GM18507 (cell line): Measurements from ENCODE around the gene CADM2.
A peak's percentile ranks its signal among the peaks of the same experiment; 100 is the strongest.
"Not testable (repeated sequence)": the region's sequence is repeated elsewhere in the genome, so short reads cannot be mapped to it uniquely, and the experiment has no call there.

Experiments
- DNase-seq: peaks from one replicate; pipeline ENCODE4 v3.0.0; 2011; ENCODE audit warnings: low read depth; ENCODE audit not compliant: insufficient read length; ENCODE audit errors: extremely low spot score
- FAIRE-seq: peaks from 2 replicates; lab custom pipeline; 2011; peaks lifted over from hg19 to GRCh38; lab: Jason Lieb, UNC

CADM2 gene

DNA sequence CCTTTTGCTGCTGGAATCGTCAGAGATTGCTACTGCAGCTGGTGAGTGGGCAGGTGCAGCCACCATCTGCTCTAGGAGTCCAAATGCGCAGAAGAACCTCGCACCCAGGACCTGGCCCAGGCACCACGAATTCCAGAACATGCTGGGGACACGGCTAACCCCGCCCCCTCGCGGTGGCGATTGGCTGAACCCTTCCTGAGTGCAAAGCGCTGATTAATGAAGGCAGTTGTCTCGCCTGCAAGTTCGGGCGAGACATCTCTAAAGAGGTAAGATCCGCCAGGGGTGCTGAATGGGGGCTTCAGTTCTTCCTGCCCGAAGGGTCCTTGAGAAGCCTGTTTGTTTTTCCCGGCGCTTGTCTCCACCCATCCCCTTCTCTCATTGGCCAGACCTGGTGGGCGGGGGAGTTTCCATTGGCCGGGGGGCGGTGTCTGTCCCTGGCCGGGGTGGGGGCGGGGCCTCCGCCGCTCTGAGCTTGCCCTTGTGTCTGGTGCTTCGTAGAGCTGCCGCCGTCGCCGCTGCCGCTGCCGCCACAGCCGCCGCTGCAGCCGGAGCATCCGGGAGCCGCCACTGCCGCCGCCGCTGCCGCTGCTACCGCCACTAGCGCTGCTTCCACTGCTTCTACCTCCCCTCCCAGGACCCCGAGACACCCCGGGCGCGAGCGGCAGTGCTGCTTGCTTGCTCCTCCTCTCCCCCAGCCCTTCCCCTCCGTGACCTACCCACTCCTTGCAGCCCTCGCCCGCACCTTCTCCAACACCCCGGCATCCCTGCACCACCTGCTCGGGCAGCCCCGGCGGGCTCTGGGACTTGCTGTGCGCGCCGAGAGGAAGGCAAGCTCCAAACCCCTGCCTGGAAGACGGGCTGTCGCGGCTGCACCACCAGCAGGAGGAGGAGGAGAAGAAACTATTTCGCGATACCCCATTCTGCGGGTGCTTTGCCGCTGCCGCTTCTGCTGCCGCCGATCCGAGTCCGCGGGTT lies at the start of gene CADM2:
Gene CADM2 (plus strand): TSS at position 495 of the 975 bp plus-strand sequence.
- no peak for FAIRE-seq
- peak; percentile 45 for DNase-seq

DNA sequence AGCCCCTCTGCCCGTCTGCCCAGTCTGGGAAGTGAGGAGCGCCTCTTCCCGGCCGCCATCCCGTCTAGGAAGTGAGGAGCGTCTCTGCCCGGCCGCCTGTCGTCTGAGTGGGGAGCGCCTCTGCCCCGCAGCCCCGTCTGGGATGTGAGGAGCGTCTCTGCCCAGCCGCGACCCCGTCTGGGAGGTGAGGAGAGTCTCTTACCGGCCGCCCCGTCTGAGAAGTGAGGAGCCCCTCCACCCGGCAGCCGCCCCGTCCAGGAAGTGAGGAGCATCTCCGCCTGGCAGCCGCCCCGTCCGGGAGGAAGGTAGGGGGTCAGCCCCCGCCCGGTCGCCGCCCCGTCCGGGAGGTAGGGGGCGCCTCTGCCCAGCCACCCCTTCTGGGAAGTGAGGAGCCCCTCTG lies 40.2 kb upstream of the CADM2 start:
- not testable (repeated sequence) for DNase-seq, FAIRE-seq

DNA sequence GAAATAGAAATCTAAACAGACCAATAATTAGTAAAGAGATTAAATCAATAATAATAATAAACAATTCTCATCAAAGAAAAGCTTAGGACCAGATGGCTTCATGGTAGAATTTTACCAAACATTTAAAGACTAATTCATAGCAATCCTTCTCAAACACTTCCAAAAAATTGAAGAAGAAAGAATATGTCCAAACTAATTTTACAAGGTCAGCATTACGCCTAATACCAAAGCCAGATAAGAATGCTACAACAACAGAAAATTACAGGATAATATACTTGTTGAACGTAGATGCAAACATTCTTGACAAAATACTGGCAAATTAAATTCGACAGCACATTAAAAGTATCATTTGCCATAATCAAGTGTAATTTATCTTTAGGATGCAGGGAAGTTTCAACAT lies 36.1 kb upstream of the CADM2 start:
- FAIRE-seq (no peak), DNase-seq (no peak)

DNA sequence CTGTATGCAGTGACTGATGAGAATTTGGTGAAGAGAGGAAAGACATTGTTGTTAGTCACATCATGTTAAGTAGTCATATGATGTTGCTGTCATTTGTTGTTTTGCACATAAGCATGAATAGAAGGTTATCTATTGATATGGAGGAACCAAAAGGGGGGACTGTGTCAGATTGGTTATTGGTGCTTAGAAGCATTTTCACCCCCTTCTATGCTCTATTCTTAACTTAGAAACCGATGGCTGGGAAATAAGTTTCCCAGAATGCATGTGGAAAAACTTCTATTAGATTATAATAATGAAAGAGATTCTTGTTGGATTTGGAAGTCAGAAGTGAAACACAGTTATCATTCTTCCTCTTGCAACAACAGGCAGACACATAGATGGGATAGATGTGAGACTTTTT lies 33.2 kb upstream of the CADM2 start:
- no peak for FAIRE-seq

DNA sequence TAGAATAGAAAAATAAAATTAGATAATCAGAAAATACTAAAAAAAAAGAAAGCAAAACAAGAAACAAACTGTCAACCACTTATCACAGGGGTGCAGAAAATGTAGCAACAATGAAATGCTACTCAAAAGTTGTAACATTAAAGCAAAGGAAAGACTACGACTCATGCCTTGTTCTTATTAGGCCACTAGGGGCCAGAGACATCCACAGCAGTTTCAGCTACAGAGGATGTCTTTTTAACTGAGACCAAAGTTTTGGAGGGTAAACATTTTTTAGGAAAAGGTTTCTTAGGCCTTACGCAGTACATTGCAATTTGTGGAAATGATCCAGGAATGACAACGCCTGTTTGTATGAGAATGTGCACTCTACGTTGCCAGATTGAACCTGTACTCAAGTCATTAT lies 15.4 kb upstream of the CADM2 start:
- DNase-seq: no peak
- FAIRE-seq: no peak

More for the DNA sequence above, 33.2 kb upstream of the CADM2 start:
- DNase-seq: no peak

DNA sequence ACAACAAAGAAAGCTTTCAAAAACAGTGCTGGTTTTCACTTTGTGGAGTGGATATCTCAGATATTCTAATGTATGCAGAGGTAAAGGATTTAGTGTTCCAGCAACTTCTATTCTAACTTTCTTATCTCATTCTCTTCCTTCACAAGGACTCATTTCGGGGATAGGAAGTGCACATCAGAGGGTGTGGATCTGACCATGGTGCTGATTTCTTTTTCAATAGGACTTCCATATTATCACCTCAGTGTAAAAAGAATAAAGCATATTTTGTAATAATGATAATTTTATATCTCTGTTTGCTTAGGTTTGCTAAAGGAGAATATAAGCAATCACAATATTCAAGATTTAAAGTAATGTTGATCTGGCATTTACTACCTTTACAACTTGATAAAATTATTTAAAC lies 12.5 kb upstream of the CADM2 start:
- FAIRE-seq (no peak), DNase-seq (no peak)

DNA sequence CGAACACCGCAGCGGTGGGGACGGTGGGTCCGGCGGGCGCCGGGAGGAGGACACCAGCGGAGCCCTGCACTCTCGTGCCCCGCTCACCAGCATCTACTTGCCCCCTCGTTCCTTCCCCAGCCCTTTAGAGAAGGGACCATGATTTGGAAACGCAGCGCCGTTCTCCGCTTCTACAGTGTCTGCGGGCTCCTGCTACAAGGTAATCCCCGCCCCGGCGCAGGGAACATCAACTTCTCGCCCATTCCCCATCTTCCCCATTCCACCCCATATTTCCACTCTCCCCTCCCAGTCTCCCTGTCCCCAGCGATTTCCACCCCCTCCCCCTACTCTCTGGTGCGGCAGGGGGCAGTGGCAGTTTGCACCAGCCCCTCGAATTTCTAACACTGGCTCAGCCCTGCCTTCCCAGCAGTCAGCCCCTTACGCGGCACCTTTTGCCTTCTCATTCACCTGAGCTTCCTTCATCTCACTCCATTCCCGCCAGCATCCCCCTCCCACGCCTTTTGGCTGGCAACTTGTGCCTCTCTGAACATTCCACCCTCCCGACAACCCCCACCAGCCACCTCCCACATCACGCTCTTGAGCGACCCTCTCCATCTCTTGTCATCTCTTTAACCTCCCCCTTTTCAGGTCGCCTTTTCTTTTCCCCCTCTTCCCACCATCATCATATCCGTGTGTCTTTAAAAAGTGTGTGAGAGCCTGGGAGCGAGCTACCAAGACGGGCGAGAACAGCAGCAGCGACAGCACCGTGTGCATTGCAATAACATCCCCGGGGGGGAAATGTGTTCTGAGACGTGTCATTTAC lies 882 bp downstream of the CADM2 start:
- DNase-seq (no peak), FAIRE-seq (no peak)

DNA sequence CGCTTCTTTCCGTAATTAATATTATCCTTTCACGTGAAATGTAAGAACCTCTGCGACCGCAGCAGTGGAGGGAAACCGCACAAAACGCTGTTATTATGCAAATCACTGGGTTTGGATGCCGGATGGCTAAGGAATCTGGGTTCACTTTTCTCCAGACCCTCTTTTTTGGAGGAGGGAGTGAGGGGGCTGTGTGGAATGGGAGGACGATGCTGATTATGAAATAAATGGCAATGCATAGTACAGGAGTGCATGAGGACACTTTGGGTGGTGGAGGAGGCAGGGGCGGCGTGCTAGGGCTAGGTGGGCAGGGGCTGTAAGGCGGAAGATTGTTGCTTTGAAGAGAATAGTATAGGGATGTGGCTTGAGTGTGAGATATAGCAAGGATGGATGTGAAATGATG lies 1.8 kb downstream of the CADM2 start:
- no peak for DNase-seq
- no peak for FAIRE-seq

DNA sequence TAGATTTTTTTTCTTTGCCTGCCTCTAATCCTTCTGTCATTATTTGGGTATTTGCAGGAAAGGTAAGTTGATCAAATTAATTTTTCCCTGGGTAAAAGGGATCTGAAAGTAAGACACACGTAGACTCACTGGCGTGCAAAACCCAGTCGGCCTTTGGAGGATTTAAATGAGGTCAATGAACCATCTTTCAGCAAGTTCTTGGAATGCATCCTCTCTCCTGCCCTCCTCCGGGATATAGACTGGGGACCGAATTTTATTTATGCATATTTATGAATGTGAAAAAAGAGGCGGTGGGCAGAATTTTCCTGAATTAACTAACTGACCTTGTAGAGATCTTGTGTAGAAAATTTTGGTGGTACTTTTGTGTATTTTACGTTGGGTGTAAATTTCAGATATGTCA lies 2.2 kb downstream of the CADM2 start:
- FAIRE-seq (no peak), DNase-seq (no peak)

DNA sequence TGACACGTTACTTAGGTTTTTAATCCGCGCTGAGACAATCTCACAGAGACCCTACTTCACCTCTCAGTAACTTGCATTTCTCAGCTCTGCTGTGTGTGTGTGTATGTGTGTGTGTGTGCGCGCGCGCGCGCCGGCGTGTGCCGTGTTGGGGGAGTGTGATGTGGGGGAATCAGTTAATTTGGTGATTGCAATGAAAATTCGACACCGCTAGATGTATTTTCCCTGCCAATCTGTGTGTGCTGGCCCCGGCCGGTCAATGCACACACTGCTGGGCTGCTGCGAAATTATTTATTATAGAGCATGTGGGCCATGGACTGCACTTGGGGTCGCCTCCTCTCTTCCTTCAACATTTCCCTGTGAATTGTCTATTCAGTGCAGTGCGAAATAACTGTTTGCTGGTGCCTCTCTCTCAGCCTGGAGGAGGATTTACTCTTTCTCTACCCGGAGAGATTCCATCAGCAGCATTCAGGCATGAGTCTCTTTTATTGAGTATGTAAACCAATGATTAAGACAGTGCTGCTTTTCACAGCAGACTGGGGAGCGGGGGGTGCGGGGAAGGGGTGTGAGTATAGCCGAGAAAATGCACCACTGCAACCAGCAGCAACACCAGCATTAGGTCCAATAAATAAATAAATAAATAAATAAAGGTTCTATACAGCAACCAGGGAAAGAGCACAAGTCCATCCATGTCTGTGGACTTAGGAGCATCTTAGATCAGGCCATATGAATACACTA lies 2.9 kb downstream of the CADM2 start:
- FAIRE-seq: no peak

DNA sequence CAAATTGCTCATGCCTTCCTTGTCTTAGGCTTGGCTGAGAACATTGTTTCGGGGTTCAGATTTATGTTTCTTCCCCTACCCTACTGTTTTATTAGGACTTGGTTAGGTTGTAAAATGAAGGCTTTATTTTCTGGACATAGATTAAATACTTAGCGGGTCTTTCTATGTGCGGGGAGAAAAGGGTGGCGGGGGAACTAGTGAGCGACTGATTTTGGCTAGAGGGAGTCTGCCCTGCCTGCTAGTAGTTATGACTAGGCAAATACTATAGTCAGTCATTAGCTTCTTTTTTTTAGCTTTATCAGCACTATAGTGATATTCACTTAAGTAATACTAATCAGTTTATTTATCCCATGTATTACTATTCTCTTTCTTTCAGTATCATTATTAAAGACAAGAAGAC lies 3.6 kb downstream of the CADM2 start:
- DNase-seq (no peak), FAIRE-seq (no peak)

More for the DNA sequence above, 2.9 kb downstream of the CADM2 start:
- DNase-seq: no peak

DNA sequence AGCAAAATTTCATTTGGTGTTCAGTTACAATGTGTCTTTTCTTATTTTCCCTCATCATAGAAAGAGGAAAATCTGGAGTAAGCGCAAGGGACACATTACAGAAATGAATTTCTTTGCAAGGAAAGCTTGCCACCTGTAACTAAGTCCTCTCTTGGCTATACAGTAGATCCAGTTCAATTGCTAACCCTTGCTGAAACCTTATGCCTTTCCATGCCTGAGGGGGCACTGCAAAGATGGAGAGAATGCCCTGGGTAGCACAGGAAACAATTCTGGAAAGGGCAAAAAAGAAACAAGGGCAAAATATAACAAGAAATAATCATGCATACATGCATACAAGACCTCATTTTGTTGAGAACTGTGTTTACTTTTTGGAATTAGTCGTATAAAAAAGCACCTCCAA lies 4.3 kb downstream of the CADM2 start:
- no peak for FAIRE-seq

DNA sequence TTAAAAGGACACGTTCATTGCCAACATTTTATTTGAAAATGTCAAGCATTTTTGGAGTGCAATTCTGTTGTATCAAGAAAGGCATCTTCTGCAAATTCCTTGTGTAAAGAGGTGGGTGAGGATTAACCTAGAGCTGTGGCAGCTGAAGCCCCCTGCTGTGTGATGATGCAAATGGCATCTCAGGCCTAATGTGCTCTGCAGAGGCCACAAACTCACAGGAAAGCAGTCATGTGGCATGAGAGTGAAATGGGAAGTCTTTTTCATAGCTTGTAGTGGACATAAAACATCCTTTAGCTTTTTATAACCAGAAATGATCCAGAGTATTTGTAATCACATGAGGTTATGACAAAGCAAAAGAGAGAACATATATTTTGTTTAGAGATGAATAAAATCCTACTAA lies 6.4 kb downstream of the CADM2 start:
- FAIRE-seq (no peak), DNase-seq (no peak)

More for the DNA sequence above, 4.3 kb downstream of the CADM2 start:
- DNase-seq: no peak

DNA sequence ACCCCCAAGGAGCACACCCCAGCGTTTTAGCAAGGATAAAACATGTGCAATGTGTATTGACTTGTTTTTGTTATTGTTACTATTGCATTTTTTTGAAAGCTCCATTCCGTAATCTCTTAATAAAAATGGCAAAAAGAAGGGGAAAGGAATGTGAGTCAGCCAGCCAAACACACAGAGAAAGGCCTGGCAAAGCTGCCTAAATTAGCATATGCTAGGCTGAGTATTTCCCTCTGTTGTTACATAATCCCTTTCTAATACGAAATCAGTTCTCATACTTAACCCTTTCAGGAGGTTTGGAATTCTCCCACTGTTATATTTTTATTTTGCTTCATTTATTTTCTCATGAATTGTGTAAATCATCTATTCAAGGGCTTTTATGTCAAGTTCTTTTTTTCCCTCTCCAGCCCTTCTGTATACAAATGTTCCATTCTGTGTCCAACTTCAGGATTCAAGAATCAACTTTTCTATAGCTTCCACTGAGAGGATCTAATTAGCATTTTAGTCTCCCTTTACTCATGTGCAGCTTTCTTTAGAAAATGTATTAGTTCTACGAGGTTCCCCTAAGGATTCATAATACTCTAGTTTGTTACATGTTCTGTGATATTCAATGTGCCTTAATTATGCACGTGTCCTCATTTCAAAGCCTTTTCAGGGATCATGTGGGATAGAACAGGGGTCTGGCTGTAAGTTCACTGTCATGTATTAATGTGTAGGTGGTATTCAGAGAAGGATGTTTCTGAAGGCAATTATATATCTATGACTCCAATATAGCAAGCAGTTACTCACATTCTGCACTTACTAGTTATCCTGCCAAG lies 9.2 kb downstream of the CADM2 start:
- DNase-seq (no peak), FAIRE-seq (no peak)

DNA sequence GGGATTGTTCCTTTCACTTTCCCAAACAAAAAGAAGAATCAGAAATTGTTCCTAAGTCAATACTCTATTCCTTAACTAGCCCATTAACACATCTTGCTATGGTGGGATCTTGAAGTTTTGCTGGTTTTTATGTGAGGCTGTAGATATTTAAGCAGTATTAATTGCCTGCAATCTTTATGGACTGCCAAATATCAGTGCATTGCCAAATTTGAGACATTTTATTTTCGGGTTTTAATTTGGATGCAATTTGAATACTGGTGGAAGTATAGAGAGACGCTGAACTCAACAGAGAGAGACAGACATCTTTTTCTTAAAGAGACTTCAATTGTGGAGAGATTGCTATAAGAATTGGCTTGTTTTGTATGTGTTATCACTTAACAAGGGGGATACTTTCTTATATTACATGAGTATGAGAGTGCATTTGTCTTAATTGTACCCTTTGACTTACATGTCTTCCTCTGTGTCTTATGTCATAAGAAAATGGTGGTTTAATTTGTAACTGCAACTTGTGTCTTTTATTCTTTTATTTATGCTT lies 10.0 kb downstream of the CADM2 start:
- DNase-seq (no peak), FAIRE-seq (no peak)

DNA sequence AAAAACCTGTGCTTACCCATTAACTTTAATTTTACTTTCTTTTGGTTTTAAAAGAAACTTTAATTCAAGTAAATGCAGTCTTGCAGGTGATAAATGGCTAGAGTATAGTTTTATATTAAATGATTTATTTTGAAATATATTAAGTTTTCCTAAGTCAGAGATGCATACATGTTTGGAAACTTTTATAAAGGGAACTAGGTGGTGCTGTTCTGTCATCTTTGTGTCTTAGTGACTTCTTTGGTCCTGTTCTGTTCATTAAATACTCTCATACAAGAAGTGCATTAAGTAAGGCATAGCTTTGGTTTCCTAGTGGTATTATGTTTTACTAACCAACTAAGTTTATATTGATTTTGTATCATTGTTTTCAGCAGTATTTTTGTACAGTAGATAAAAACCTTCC lies 15.6 kb downstream of the CADM2 start:
- DNase-seq: no peak
- no peak for FAIRE-seq

DNA sequence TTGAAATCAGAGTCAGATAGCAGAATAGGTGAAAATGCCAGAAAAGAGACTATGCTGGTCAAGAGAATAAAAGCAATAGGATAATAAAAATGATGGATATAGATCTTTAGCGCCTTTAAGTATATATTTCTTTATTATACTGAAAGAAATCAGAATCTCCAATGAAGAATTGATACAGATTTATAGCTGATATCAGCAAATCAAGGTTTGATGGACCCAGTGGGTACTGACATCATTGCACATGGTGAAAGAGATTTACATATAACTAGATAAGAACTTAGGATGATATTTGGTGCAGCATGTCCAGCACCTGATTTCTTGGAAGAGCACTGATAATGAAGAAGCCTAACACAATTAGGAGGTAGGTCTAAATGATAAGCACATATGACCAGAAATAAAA lies 18.2 kb downstream of the CADM2 start:
- no peak for DNase-seq
- no peak for FAIRE-seq

DNA sequence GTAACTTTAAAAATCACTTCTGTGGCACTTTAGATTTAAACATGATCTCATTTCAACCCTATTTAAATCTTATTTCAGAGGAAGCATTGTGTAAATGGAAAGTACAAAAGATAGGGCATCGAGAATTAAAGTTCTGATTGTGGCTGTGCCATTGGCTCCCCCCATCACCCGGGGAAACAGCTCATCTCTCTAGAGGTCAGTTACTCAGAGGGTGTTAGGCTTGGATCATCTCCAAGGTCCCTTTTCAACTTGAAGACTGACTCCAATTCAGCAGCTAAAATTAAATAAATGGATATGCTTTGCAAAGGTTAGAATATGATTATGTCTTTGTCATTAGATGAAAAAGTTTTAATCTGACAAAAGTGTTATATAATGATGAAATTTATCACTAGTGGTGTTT lies 20.1 kb downstream of the CADM2 start:
- no peak for FAIRE-seq
- DNase-seq: no peak

DNA sequence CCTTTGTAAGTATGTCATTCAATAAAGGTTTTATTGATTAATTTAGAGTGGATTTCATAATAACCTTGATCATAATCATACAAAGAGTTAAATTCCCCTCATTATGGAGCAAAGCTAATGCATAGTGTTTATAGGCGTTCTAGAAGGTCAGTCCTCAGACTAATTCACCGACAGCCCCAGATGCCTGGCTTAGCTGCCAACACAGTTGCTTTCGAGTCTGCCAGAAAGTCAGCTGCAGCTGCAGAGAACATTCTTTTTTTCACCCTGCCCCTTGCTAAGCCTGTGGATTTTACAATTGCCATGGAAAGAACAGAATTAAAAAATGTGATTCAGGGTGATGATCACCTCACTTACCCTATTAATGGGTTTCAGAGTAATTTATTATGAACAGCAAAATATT lies 21.2 kb downstream of the CADM2 start:
- FAIRE-seq (no peak), DNase-seq (no peak)
